GM12873 (cell line): Measurements from ENCODE around the gene PPP1R10.

Source experiments
- CTCF ChIP-seq: IDR thresholded peaks from 2 replicates; pipeline ENCODE4 v1.5.1; 2012; ENCODE audit warnings: low read depth, mild to moderate bottlenecking, moderate library complexity, low read length, control low read depth; ENCODE audit not compliant: insufficient read depth; ENCODE audit errors: missing control alignments

Gene PPP1R10

GRCh38 chr6:30600451-30600961 is 16.5 kb downstream of the PPP1R10 start:
- no peak for TF ChIP-seq CTCF

- TF ChIP-seq CTCF: no peak
Measured at GRCh38 chr6:30599625-30600324, 17.3 kb downstream of the PPP1R10 start.

- no peak for TF ChIP-seq CTCF
Measured at GRCh38 chr6:30598912-30599624, 18.0 kb downstream of the PPP1R10 start.

GRCh38 chr6:30597315-30598144 is 19.5 kb downstream of the PPP1R10 start:
- TF ChIP-seq CTCF: peak; percentile 85

- no peak for TF ChIP-seq CTCF
Measured at GRCh38 chr6:30592287-30592686, 24.8 kb downstream of the PPP1R10 start.

- no peak for TF ChIP-seq CTCF
Measured at GRCh38 chr6:30591008-30591407, 26.0 kb downstream of the PPP1R10 start.

- no peak for TF ChIP-seq CTCF
Measured at GRCh38 chr6:30590509-30590908, 26.5 kb downstream of the PPP1R10 start.
